CD1c-positive myeloid dendritic cell (primary cell): ENCODE data around the gene LRRC4C.

ENCODE experiments used
- DNase-seq: peaks from one replicate; pipeline ENCODE4 v3.0.0-alpha.2; 2016; ENCODE audit errors: extremely low spot score

Gene LRRC4C

GRCh38 chr11:40104941-40105550 is 1354.4 kb downstream of the LRRC4C start:
- no peak for DNase-seq

GRCh38 chr11:40100781-40101180 is 1358.7 kb downstream of the LRRC4C start:
- no peak for DNase-seq

GRCh38 chr11:40100162-40100553 is 1359.3 kb downstream of the LRRC4C start:
- no peak for DNase-seq

- no peak for DNase-seq
Observed at GRCh38 chr11:40099426-40100161, 1359.9 kb downstream of the LRRC4C start.

- no peak for DNase-seq
Observed at GRCh38 chr11:40095446-40095845, 1364.0 kb downstream of the LRRC4C start.

GRCh38 chr11:40094954-40095353 is 1364.5 kb downstream of the LRRC4C start:
- no peak for DNase-seq

GRCh38 chr11:40080434-40080833 is 1379.0 kb downstream of the LRRC4C start:
- DNase-seq = no peak
